Uterus (tissue), 4 donors: ENCODE results near the gene CHRD. TPM values are rescaled to one million over a fixed set of nuclear protein-coding genes. Genes with fewer than 3 reads are reported as not detected.
A peak's percentile ranks its signal among the peaks of the same experiment; 100 is the strongest.

Experiments
- DNase-seq, 2 donors: peaks; one replicate each; pipeline ENCODE4 v3.0.0-alpha.2; 2019 to 2020
- H3K27ac ChIP-seq, 2 donors: fragments of 200-600 bp; sonication (generic); 1 replicate in 1 of 2; 2 replicates in 1 of 2; pipeline ENCODE4 v1.5.1; 2016 to 2018
- H3K27me3 ChIP-seq, 2 donors: fragments of 200-600 bp; sonication (generic); one replicate each; pipeline ENCODE4 v1.5.1; 2018 to 2019; ENCODE audit warnings: control low read depth in 1 of 2
- H3K36me3 ChIP-seq, 2 donors: fragments of 200-600 bp; sonication (generic); one replicate each; pipeline ENCODE4 v1.5.1; 2019; ENCODE audit warnings: control low read depth in 1 of 2
- H3K4me1 ChIP-seq, 2 donors: fragments of 200-600 bp; sonication (generic); one replicate each; pipeline ENCODE4 v1.5.1; 2018 to 2019; ENCODE audit warnings: control low read depth in 1 of 2
- H3K4me3 ChIP-seq, 2 donors: fragments of 200-600 bp; sonication (generic); 1 replicate in 1 of 2; 2 replicates in 1 of 2; pipeline ENCODE4 v1.5.1; 2018 to 2019; ENCODE audit warnings: mild to moderate bottlenecking in 1 of 2
- H3K9me3 ChIP-seq, 2 donors: fragments of 200-600 bp; sonication (generic); one replicate each; pipeline ENCODE4 v1.5.1; 2019; ENCODE audit warnings: control low read depth in 1 of 2
- POLR2A ChIP-seq, 2 donors: fragments of 450-650 bp; IDR thresholded peaks; one replicate each; pipeline ENCODE4 v1.6.1; 2016; ENCODE audit warnings: antibody characterized with exemption in 2 of 2, mild to moderate bottlenecking in 1 of 2, moderate library complexity in 1 of 2
- intact Hi-C: fragments of 100-400 bp; cut with DNase I; formaldehyde crosslinking; loops from one replicate; pipeline ENCODE4 v1.15.1; 2023; ENCODE audit warnings: low total_unique reads
- total RNA-seq, 4 donors: library from RNA; depleted of rRNA in 3 of 4; stranded (reverse); fragments of >200 nt in 3 of 4; gene quantifications; one replicate each; pipeline versions ENCODE4 v1.1.0 to v1.2.4, GENCODE V29; 2014 to 2023
- TF ChIP-seq, protein P1 (sequence below), 4 experiments: fragments of 200-600 bp in 2 of 4; fragments of 450-650 bp in 2 of 4; sonication (generic) in 2 of 4; IDR thresholded peaks; one replicate each; pipeline ENCODE4 v1.5.1; 2016 to 2019; ENCODE audit warnings: antibody characterized with exemption in 4 of 4, mild to moderate bottlenecking in 2 of 4, moderate library complexity in 1 of 4
- donor health status: DM: yes; HTN: yes; CAD: no.

The CHRD gene
- total RNA-seq, 4 donors from 2014 or later, result 15.9 to 57.1 (median 30.7) TPM

DNA sequence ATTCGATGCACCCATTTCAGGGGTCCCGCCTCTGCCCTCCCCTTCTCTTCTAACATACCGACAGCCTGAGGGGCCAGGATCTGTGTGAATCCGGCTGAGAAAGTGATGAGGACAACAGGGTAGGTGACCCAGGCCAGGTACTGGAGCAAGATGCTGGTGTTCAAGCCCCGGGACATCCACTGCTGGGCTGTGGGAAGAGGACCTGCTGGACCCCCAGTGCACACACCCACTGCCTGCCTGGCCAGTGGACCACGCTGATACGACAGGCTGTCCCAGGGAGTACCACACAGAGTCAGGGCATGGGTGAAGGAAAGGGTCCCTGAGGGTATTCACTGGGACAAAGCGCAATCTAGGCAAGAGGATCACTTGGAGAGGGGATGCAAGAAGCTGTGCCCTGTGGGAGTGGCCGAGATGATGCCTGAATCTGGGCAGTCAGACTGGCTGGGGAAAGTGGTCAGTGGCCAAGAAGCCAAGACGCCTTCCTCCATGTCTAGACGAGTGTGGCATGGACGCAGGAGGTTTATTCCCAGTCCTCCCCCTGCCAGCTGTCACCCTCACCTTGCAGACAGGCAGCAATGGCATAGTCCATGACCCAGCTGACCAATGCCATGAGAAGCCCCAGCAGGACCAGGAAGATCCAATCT lies 21.6 kb upstream of the CHRD start:
- Histone ChIP-seq H3K4me1 (peaks cover 7 to 10% of the 10 kb centered on the region in 2 donors), H3K36me3 (no peaks in the 10 kb centered on the region), H3K9me3 (no peaks in the 10 kb centered on the region), H3K4me3 (no peak overlapping the region), H3K27ac (no peak overlapping the region), H3K27me3 (no peaks in the 10 kb centered on the region)
- intact Hi-C loops, result no loop called here
- no peak for TF ChIP-seq POLR2A (IDR thresholded peaks at IDR 0.05)
- TF ChIP-seq, protein P1, sequence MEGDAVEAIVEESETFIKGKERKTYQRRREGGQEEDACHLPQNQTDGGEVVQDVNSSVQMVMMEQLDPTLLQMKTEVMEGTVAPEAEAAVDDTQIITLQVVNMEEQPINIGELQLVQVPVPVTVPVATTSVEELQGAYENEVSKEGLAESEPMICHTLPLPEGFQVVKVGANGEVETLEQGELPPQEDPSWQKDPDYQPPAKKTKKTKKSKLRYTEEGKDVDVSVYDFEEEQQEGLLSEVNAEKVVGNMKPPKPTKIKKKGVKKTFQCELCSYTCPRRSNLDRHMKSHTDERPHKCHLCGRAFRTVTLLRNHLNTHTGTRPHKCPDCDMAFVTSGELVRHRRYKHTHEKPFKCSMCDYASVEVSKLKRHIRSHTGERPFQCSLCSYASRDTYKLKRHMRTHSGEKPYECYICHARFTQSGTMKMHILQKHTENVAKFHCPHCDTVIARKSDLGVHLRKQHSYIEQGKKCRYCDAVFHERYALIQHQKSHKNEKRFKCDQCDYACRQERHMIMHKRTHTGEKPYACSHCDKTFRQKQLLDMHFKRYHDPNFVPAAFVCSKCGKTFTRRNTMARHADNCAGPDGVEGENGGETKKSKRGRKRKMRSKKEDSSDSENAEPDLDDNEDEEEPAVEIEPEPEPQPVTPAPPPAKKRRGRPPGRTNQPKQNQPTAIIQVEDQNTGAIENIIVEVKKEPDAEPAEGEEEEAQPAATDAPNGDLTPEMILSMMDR (IDR thresholded peaks at IDR 0.05), result no peak
- DNase-seq, result no peak

DNA sequence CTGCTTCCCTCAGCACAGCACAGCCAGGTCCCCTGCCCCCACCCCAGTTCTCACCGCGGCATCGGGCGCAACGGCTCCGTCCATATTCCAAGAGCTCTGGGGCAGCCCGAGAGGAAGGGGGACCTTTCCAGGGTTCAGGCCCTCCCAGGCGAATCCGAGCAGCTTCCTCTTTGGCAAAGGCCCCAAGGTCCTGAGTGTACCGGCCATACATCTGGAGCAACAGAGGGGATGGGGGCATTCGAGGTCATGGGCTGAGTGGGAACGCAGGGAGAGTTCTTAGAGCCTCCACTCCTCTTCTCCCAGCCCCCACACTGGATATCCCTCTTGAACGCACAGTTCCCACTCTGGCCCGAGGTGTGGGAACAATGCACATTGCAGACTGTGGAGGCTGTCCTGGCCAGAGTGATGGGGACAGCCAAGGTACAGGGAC lies 20.9 kb upstream of the CHRD start:
- no peak for DNase-seq
- intact Hi-C loops, result no loop called here
- Histone ChIP-seq H3K36me3 (no peaks in the 10 kb centered on the region), H3K4me1 (peaks cover 7 to 15% of the 10 kb centered on the region in 2 donors), H3K27ac (no peak overlapping the region), H3K4me3 (no peak overlapping the region), H3K27me3 (no peaks in the 10 kb centered on the region), H3K9me3 (no peaks in the 10 kb centered on the region)
- TF ChIP-seq POLR2A (IDR thresholded peaks at IDR 0.05), result no peak
- TF ChIP-seq, protein P1 (IDR thresholded peaks at IDR 0.05), result no peak

DNA sequence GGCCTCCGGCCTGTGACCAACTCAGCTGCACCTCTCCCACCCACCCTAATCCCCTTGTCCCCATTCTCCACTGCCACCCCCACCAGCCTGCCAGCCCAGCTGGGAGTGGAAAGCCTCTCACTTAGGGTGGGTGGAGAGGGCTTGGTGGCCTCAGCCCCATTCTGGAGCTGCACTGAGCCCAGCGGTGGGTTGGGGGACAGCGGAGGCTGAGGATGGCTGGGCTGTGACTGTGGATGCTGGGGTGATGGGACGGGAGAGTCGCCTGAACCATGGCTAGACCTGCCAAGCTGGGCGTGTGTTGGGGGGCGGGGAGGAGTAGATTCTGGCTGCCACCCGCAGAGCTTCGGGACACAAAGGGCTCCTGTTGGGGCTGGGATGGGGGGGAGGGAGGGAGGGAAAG lies 20.2 kb upstream of the CHRD start:
- H3K9me3 ChIP-seq, result no peaks in the 10 kb centered on the region
- H3K4me3 ChIP-seq, result no peak overlapping the region
- H3K27me3 ChIP-seq, result no peaks in the 10 kb centered on the region
- TF ChIP-seq POLR2A (IDR thresholded peaks at IDR 0.05), result no peak
- TF ChIP-seq, protein P1 (IDR thresholded peaks at IDR 0.05), result no peak
- no peaks in the 10 kb centered on the region for H3K36me3 ChIP-seq
- no peak for DNase-seq
- H3K27ac ChIP-seq, result no peak overlapping the region
- intact Hi-C loops, result no loop called here
- peaks cover 7 to 22% of the 10 kb centered on the region in 2 donors for H3K4me1 ChIP-seq

DNA sequence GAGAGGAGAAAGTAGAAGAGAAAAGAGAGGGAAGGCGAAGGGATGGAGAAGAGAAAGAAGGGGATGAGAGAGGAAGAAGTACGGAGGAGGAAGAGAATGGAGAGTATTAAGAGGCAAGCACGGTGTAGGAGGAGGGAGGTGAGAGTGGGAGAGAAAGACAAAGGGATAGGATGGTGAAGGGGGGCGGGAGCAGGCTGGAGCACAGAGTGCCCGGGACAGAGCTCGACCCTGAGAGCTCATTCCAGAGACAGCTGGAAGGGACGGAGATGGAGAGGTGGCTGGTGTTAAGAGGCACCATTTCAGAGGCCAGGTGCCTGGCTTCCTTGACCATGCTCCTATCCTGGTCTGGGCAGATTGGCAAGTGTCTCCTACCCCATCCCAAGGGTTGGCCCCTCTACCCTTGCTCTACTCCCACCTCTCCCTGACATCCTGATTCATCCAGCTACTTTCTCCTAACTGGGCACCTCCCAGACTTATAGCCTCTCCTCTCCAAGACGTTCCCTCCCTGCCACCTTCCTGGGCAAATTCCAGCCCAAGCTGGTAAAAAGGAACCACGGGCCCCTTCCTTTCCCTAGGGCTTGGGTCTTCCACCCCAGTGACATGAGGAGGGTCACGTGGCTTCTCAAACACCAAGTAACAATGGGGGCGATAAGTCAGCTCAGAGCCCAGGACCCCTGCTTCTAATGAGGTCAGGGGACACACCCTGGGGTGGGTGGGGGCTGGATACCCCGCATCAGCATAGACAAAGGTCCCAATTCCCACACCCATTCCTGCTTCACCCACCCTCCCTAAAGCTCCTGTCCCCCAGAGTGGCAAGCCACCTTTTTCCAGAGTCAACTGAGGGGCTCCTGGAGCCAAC lies 19.6 kb upstream of the CHRD start:
- no peak for DNase-seq
- Histone ChIP-seq H3K9me3 (no peaks in the 10 kb centered on the region), H3K27ac (peak overlapping the region in 1 of 2 donors; percentile 100), H3K4me3 (peak overlapping the region; percentile 76 to 95), H3K36me3 (no peaks in the 10 kb centered on the region), H3K4me1 (peaks cover 7 to 23% of the 10 kb centered on the region in 2 donors), H3K27me3 (no peaks in the 10 kb centered on the region)
- intact Hi-C loops, result no loop called here
- TF ChIP-seq, protein P1 (IDR thresholded peaks at IDR 0.05), result no peak
- no peak for TF ChIP-seq POLR2A (IDR thresholded peaks at IDR 0.05)
